Thymus (tissue), 11 donors: ENCODE measurements around the gene ZMYND12. TPM values are rescaled to one million over a fixed set of nuclear protein-coding genes. Genes with fewer than 3 reads are reported as not detected.
A peak's percentile ranks its signal among the peaks of the same experiment; 100 is the strongest.

ENCODE experiments used
- DNase-seq, 9 donors: peaks; one replicate each; pipeline ENCODE4 v3.0.0-alpha.2; 2013; ENCODE audit warnings: low spot score in 9 of 9, low read depth in 6 of 9, missing footprints in 1 of 9
- H3K27ac ChIP-seq, 2 donors: one replicate each; pipeline ENCODE4 v1.5.1; 2013; ENCODE audit warnings: control low read depth in 1 of 2, low read depth in 1 of 2, low read length in 1 of 2, mild to moderate bottlenecking in 1 of 2, moderate library complexity in 1 of 2
- H3K27me3 ChIP-seq, 2 donors: one replicate each; pipeline ENCODE4 v1.5.1; 2013; ENCODE audit warnings: low read length in 1 of 2; ENCODE audit not compliant: control insufficient read depth in 2 of 2, insufficient read depth in 1 of 2
- H3K36me3 ChIP-seq, 2 donors: one replicate each; pipeline ENCODE4 v1.5.1; 2013; ENCODE audit warnings: low read length in 1 of 2, mild to moderate bottlenecking in 1 of 2, moderate library complexity in 1 of 2; ENCODE audit not compliant: control insufficient read depth in 2 of 2, insufficient read depth in 2 of 2
- H3K4me1 ChIP-seq, 2 donors: one replicate each; pipeline ENCODE4 v1.5.1; 2013; ENCODE audit warnings: low read length in 2 of 2; ENCODE audit not compliant: control insufficient read depth in 2 of 2, insufficient read depth in 2 of 2
- H3K4me3 ChIP-seq, 2 donors: one replicate each; pipeline ENCODE4 v1.5.1; 2013; ENCODE audit warnings: low read length in 2 of 2, control low read depth in 1 of 2, mild to moderate bottlenecking in 1 of 2
- H3K9me3 ChIP-seq, 2 donors: one replicate each; pipeline ENCODE4 v1.5.1; 2013; ENCODE audit warnings: low read length in 1 of 2, mild to moderate bottlenecking in 1 of 2; ENCODE audit not compliant: control insufficient read depth in 2 of 2, insufficient read depth in 1 of 2
- WGBS: extraction: QIAGEN DNeasy Blood & Tissue Kit; methylation state at CpG from one replicate; pipeline ENCODE4 v1.1.7; 2013; 5-methylcytosine and 5-hydroxymethylcytosine counted together
- polyA plus RNA-seq: library from polyadenylated mRNA; stranded (reverse); fragments of 200-250 nt; gene quantifications from one replicate; pipeline ENCODE4 v1.2.3, GENCODE V29; 2013
- total RNA-seq: library from RNA; stranded (reverse); fragments of 120-200 nt; gene quantifications from one replicate; pipeline ENCODE4 v1.2.4, GENCODE V29; 2013
- donor health status: healthy.

The ZMYND12 gene
- total and polyA plus RNA-seq, 2 donors, result 1.4 to 3.2 TPM

DNA sequence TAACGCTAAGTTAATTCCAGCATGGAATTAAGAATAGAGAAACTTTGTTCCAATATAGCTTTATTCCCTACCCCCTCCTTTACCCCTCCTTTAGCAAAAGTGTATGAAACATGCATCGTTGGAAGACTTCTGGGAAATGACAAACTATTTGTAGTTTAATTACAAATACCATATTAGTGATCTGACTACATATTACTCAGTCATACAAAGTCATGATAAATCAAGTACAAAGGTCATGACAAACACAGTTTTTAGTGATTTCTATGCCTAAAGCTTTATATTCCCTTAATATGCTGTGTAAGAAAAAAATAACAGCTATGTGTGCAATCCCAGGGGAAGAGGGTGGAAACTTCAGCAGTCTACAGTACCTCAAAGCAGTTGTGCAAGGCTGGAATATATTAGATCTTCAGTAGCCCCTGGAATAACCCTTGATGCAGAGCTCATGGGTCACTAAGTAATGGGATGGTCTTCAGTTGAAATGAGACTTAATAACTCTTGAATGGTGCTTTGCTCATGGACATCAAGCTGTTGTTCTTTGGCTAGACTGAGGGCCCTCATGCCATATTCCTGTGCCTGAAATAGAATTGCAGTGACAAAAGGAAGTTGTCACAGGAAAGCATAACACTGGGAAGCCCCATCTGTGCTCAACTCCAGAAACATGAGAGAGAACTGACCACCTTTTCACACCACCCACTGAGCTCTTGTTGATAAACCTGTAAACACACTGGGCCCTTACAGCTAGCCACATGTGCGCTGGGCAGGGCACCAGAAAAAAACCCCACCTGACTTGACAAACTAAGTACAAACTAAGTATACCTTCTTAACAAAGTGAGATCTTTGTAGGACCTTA lies 25.3 kb downstream of the ZMYND12 start:
- whole genome bisulfite sequencing, result 98% methylated on average over 3 of the region's 3 CpGs
- peaks cover 0 to 2% of the 10 kb centered on the region in 2 donors for H3K4me1 ChIP-seq

DNA sequence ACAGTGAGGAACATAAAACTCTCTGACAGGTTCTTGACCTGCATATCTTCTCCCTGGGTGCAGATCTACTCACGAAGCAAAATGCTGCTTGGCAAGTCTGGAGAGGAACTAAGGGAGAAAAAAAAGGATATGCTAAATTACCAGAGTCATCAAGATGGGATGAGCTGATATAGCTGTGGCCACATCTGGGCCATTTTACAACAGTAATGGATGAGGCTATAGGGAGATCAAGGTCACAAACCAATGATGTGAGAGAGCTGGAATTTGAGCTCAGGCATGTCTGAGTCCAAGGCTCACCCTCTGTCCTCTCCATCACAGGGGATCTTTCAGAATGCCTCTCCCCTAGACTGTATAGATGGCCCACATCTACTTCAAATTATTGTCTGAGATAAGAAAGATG lies 26.2 kb downstream of the ZMYND12 start:
- H3K27ac ChIP-seq, result no peak overlapping the region
- no peaks in the 10 kb centered on the region for H3K9me3 ChIP-seq
- no peak overlapping the region for H3K4me3 ChIP-seq
- peaks cover 0 to 2% of the 10 kb centered on the region in 2 donors for H3K4me1 ChIP-seq
- WGBS, result 83% methylated on average over 1 of the region's 1 CpG
- no peak for DNase-seq
- H3K36me3 ChIP-seq, result no peaks in the 10 kb centered on the region
- no peaks in the 10 kb centered on the region for H3K27me3 ChIP-seq

More for the DNA sequence above, 25.3 kb downstream of the ZMYND12 start:
- Histone ChIP-seq H3K27ac (no peak overlapping the region), H3K4me3 (no peak overlapping the region), H3K27me3 (no peaks in the 10 kb centered on the region), H3K36me3 (no peaks in the 10 kb centered on the region), H3K9me3 (no peaks in the 10 kb centered on the region)
- no peak for DNase-seq

DNA sequence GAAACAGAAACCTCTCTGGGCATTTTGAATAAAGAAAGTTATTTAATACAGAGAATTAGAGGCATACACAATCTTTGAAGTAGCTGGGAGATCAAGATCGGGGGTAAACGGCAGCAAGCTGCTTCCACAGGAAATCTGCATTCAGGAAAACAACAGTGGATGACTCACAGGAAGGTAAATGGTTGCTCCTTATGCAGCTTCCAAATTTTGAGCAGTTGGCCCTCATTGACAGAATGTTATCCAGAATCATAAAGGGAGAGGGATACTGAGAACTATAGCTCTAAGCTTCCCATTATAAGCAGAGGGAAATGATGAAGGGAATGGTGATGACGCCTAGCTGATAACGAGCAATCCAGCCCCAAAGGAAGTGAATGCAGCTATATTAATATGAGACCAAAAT lies 28.6 kb downstream of the ZMYND12 start:
- Histone ChIP-seq H3K27me3 (no peaks in the 10 kb centered on the region), H3K36me3 (no peaks in the 10 kb centered on the region), H3K4me3 (no peak overlapping the region), H3K27ac (no peak overlapping the region), H3K4me1 (peaks cover 0 to 6% of the 10 kb centered on the region in 2 donors), H3K9me3 (no peaks in the 10 kb centered on the region)
- DNase-seq, result no peak
- 91% methylated on average over 4 of the region's 4 CpGs for WGBS

DNA sequence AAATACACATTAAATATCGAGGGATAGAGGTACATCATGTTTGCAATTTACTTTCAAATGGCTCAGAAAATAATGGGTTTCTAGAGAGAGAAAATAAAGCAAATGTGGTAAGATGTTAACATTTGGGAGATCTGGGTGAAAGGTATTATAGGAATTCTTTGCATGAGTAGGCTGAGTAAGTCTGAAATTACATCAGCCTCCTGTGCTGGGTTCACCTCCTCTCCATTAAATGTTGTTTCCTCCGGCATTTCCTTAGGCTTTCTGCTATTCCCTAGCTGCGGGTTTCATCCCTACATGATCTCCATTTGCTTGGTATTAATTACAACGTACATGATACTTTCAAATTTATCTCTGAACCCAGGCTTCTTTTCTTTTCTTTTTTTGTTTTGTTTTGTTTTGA lies 31.6 kb downstream of the ZMYND12 start:
- WGBS, result 95% methylated on average over 4 of the region's 4 CpGs
- Histone ChIP-seq H3K36me3 (no peaks in the 10 kb centered on the region), H3K4me3 (no peak overlapping the region), H3K4me1 (peaks cover 0 to 4% of the 10 kb centered on the region in 2 donors), H3K27me3 (no peaks in the 10 kb centered on the region), H3K9me3 (no peaks in the 10 kb centered on the region), H3K27ac (no peak overlapping the region)
- no peak for DNase-seq

DNA sequence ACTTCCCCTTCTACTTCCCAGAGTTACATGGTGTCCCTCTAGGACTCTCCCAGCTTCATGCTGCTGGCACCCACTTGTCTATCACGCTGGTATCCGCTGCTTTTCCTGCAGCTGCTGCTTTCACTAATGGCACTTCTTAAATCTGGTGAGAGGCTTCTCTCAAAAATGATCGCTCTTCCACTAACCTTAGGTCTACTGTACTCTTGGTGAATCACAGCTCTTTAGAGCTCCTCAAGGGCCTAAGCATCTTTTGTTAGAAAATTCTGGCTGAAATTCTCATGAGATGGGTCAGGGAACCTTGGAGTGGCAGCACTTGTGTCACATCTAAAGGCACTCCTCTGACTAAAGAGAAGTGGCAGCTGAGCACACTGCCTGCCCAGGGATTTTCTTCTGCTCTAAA lies 32.1 kb downstream of the ZMYND12 start:
- H3K27me3 ChIP-seq, result no peaks in the 10 kb centered on the region
- DNase-seq, result no peak
- H3K36me3 ChIP-seq, result no peaks in the 10 kb centered on the region
- 97% methylated on average over 3 of the region's 3 CpGs for WGBS
- H3K27ac ChIP-seq, result no peak overlapping the region
- peaks cover 0 to 4% of the 10 kb centered on the region in 2 donors for H3K4me1 ChIP-seq
- H3K9me3 ChIP-seq, result no peaks in the 10 kb centered on the region
- no peak overlapping the region for H3K4me3 ChIP-seq

DNA sequence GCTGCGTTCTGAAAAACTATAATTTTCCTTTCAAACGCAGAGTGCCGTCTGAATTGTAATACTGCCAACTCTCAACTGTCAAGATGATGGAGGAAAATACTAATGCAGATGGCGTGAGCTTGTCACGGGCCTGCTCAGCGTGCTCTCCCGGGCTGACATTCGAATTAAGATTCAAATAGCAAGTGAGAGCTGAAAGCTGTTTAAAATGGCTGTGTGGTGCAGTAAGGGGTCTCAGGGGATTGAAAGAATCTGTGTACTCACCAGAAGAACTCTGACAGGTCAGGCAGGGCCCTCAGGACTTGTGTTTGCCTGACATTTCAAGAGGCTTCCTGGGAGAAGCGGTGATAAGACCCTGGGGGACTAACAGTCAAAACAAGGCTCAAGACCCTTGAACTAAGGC lies 33.1 kb downstream of the ZMYND12 start:
- Histone ChIP-seq H3K9me3 (no peaks in the 10 kb centered on the region), H3K4me1 (peaks cover 0 to 4% of the 10 kb centered on the region in 2 donors), H3K27ac (no peak overlapping the region), H3K27me3 (no peaks in the 10 kb centered on the region), H3K4me3 (no peak overlapping the region), H3K36me3 (no peaks in the 10 kb centered on the region)
- 90% methylated on average over 9 of the region's 9 CpGs for WGBS
- DNase-seq, result no peak

DNA sequence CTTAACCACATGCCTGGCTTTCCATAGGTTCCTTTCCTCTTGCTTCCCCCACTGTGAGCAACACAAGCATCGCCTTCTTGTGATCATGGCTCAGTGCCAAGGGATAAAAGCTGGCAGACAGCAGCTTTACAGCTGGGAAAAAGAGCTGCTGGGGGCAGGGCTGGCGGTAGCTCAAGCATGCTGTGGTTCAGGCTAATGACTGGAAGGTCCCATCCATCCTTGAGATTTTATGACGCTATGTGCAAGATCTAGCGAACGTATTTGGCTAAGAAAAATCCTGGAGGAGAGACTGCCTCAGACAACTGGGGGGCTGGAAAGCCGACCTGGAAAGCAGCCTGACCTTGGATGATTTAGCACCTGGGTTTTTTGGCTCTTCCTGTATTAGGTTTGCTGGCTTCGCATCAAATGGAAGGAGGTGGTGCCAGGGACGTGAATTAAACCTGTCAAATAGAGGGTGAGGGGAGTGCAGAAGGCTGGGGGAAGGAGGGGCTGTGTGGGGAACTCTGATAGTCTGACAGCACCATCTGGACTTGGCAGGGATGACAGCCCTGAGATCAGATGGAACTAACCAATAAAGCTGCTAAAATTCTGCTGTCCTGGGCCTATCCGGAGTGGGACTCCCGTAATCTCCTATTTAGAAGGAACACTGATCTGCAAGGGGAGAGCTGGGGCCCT lies 34.8 kb downstream of the ZMYND12 start:
- Histone ChIP-seq H3K4me3 (no peak overlapping the region), H3K36me3 (no peaks in the 10 kb centered on the region), H3K27me3 (no peaks in the 10 kb centered on the region), H3K27ac (no peak overlapping the region), H3K9me3 (no peaks in the 10 kb centered on the region), H3K4me1 (peaks cover 0 to 4% of the 10 kb centered on the region in 2 donors)
- peak in 6 of 9 donors; percentile 2 to 31 (median 4) for DNase-seq
- 58% methylated on average over 10 of the region's 10 CpGs for WGBS

DNA sequence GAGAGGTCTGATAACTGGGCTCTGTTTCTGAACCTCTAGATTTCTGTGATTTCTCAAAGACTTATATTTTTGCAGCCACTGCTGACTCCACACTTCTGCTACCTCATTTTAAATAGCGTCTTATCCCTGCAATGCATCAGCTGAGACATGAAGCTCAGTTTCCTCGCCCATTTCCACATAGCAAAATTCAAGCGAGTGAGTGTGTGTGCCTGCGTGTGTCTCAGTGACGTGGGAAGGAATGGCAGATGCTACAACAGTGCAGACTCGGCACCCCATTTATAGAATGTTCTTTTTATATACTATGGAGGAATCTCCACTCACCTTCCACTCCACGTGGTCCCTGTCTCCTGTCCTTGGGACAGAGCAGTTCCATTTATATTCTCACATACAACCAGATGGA lies 35.7 kb downstream of the ZMYND12 start:
- 91% methylated on average over 7 of the region's 7 CpGs for WGBS
- Histone ChIP-seq H3K27ac (no peak overlapping the region), H3K36me3 (no peaks in the 10 kb centered on the region), H3K4me1 (peaks cover 0 to 4% of the 10 kb centered on the region in 2 donors), H3K4me3 (no peak overlapping the region), H3K9me3 (no peaks in the 10 kb centered on the region), H3K27me3 (no peaks in the 10 kb centered on the region)
- no peak for DNase-seq

DNA sequence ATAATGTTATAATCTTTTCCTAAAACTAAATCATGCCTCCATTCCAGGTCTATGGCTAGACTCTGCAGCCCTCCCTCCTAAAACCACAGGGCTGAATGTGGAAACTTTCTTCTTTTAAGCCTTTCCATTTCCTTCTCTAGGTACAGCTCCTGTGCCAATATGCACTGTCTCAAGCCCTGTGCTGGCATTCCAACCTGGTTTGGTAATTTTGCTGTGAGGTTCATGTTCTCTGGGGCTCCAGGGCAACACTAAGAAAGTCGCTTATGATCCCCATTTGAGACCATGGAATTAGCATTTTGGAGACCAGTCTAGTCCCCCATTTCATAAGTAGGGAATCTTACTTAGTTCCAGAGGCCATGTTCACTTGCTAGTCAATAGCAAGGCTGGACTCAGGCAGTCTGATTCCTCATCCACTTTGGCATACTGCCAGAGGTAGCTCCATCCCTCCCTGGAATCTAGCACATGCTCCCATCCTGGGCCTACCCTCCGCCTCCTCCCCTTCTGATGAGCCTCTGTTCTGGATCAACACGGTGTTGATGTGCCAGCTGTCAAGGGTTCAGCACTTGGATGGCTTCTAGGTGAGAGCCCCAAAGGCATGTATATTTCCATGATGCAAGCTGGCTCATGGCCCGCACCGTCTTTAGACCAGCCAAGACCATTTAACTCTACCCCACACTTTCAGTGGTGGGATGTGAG lies 36.5 kb downstream of the ZMYND12 start:
- H3K9me3 ChIP-seq, result no peaks in the 10 kb centered on the region
- H3K27ac ChIP-seq, result no peak overlapping the region
- peaks cover 0 to 4% of the 10 kb centered on the region in 2 donors for H3K4me1 ChIP-seq
- DNase-seq, result no peak
- no peak overlapping the region for H3K4me3 ChIP-seq
- no peaks in the 10 kb centered on the region for H3K36me3 ChIP-seq
- WGBS, result 98% methylated on average over 5 of the region's 5 CpGs
- H3K27me3 ChIP-seq, result no peaks in the 10 kb centered on the region
